GM23248 (cell line): ENCODE measurements around the gene DNAJB4. TPM values are rescaled to one million over a fixed set of nuclear protein-coding genes. Genes with fewer than 3 reads are reported as not detected.

ENCODE experiments used
- DNase-seq: peaks from one replicate; pipeline ENCODE4 v3.0.0-alpha.2; 2015
- H2AFZ ChIP-seq: fragments of 200-600 bp; sonication (generic); 2 replicates; pipeline ENCODE4 v1.6.1; 2016; ENCODE audit warnings: antibody characterized with exemption
- H3F3A ChIP-seq: fragments of 200-600 bp; sonication (generic); 2 replicates; pipeline ENCODE4 v1.6.1; 2016; ENCODE audit warnings: mild to moderate bottlenecking, antibody characterized with exemption, mixed run types; ENCODE audit not compliant: insufficient read depth
- H3K27ac ChIP-seq: fragments of 200-600 bp; sonication (generic); 2 replicates; pipeline ENCODE4 v1.5.1; 2016; ENCODE audit warnings: mild to moderate bottlenecking
- H3K27me3 ChIP-seq: fragments of 200-600 bp; sonication (generic); replicated peaks from 2 replicates; pipeline ENCODE4 v1.6.1; 2016; ENCODE audit warnings: mild to moderate bottlenecking; ENCODE audit not compliant: insufficient read depth
- H3K36me3 ChIP-seq: fragments of 200-600 bp; sonication (generic); 2 replicates; pipeline ENCODE4 v1.6.1; 2016; ENCODE audit warnings: low read depth, mild to moderate bottlenecking
- H3K4me1 ChIP-seq: fragments of 200-600 bp; sonication (generic); 2 replicates; pipeline ENCODE4 v1.6.1; 2016; ENCODE audit warnings: mild to moderate bottlenecking; ENCODE audit not compliant: insufficient read depth
- H3K4me2 ChIP-seq: fragments of 200-600 bp; sonication (generic); one replicate; pipeline ENCODE4 v1.6.1; 2016; ENCODE audit warnings: mild to moderate bottlenecking; ENCODE audit not compliant: unreplicated experiment
- H3K4me3 ChIP-seq: fragments of 200-600 bp; sonication (generic); 2 replicates; pipeline ENCODE4 v1.5.1; 2016; ENCODE audit warnings: mild to moderate bottlenecking
- H3K79me2 ChIP-seq: fragments of 200-600 bp; sonication (generic); 2 replicates; pipeline ENCODE4 v1.6.1; 2016; ENCODE audit warnings: mild to moderate bottlenecking; ENCODE audit not compliant: insufficient read depth
- H3K9ac ChIP-seq: fragments of 200-600 bp; sonication (generic); 2 replicates; pipeline ENCODE4 v1.6.1; 2016; ENCODE audit warnings: mild to moderate bottlenecking
- H3K9me2 ChIP-seq: fragments of 200-600 bp; sonication (generic); 2 replicates; pipeline ENCODE4 v1.6.1; 2016; ENCODE audit warnings: mixed run types, mild to moderate bottlenecking, moderate library complexity; ENCODE audit not compliant: insufficient read depth
- H3K9me3 ChIP-seq: fragments of 200-600 bp; sonication (generic); one replicate; pipeline ENCODE4 v1.6.1; 2017; ENCODE audit warnings: low read depth
- H4K20me1 ChIP-seq: fragments of 200-600 bp; sonication (generic); 2 replicates; pipeline ENCODE4 v1.6.0; 2016; ENCODE audit not compliant: insufficient read depth
- EZH2 ChIP-seq: fragments of 200-600 bp; sonication (generic); IDR thresholded peaks from 2 replicates; pipeline ENCODE4 v1.6.1; 2018; ENCODE audit warnings: antibody characterized with exemption, mild to moderate bottlenecking; ENCODE audit not compliant: insufficient read depth, poor library complexity, severe bottlenecking
- EZH2phosphoT487 ChIP-seq: fragments of 200-600 bp; sonication (generic); IDR thresholded peaks from 2 replicates; pipeline ENCODE4 v1.6.1; 2018; ENCODE audit warnings: antibody characterized with exemption, moderate library complexity, mild to moderate bottlenecking, low read depth; ENCODE audit not compliant: insufficient read depth
- WGBS, 2 experiments: methylation state at CpG; one replicate each; pipeline ENCODE4 v1.1.6; 2015 to 2017; ENCODE audit warnings: low lambda C conversion rate in 2 of 2, low coverage in 1 of 2; ENCODE audit errors: missing lambda C conversion rate in 2 of 2; 5-methylcytosine and 5-hydroxymethylcytosine counted together
- in situ Hi-C: fragments of 300-500 bp; cut with MboI; formaldehyde crosslinking; loops from 2 replicates; pipeline ENCODE4 v1.15.0; 2020
- polyA plus RNA-seq: library from polyadenylated mRNA; unstranded; fragments of >200 nt; fragmentation: Nextera tagmentation; extraction: Ambion mirVana; gene quantifications from 2 replicates; pipeline ENCODE4 v1.2.1, GENCODE V29; 2016
- total RNA-seq: library from RNA; depleted of rRNA; stranded (reverse); fragments of >200 nt; shearing (Covaris generic); gene quantifications from 2 replicates; pipeline ENCODE4 v1.2.3, GENCODE V29; 2014

DNAJB4 gene
- total and polyA plus RNA-seq, 2 experiments from 2014 or later, result 125 to 147 TPM

- Histone ChIP-seq H4K20me1 (no peaks in the 10 kb centered on the region), H3K4me3 (no peak overlapping the region), H3K9me2 (0 out of 2 replicates have a peak, but pooled peaks cover 4% of the 10 kb centered on the region), H3K27me3 (no peaks in the 10 kb centered on the region), H3K4me1 (peaks cover 37% of the 10 kb centered on the region), H3K4me2 (peak overlapping the region; percentile 12), H3K9ac (no peak overlapping the region), H3K9me3 (no peaks in the 10 kb centered on the region), H3K79me2 (peaks cover 92% of the 10 kb centered on the region), H3K36me3 (0 out of 2 replicates have a peak, but pooled peaks cover under 1% of the 10 kb centered on the region), H2AFZ (no peak overlapping the region), H3F3A (0 out of 2 replicates have a peak, but pooled peaks cover 4% of the 10 kb centered on the region), H3K27ac (peak overlapping the region; percentile 23)
- in situ Hi-C loops, result no loop called here
- DNase-seq, result no peak
- TF ChIP-seq EZH2phosphoT487 (no peak), EZH2 (no peak)
Measured at GRCh38 chr1:77983997-77984355, 20.8 kb upstream of the DNAJB4 start.

GRCh38 chr1:77984629-77985028, 20.1 kb upstream of the DNAJB4 start:
- WGBS, 2 experiments, result 97 to 99% methylated on average over 4 of the region's 4 CpGs

GRCh38 chr1:77986810-77987209, 17.9 kb upstream of the DNAJB4 start:
- in situ Hi-C loops, result no loop called here

More at GRCh38 chr1:77984629-77985028, 20.1 kb upstream of the DNAJB4 start:
- in situ Hi-C loops, result no loop called here
- no peak overlapping the region for H3K9ac ChIP-seq
- H3K27ac ChIP-seq, result peak overlapping the region; percentile 23
- peaks cover 8% of the 10 kb centered on the region; the same call in 1 of the 2 replicates for H3F3A ChIP-seq
- H3K9me2 ChIP-seq, result 0 out of 2 replicates have a peak, but pooled peaks cover 4% of the 10 kb centered on the region
- 0 out of 2 replicates have a peak, but pooled peaks cover 4% of the 10 kb centered on the region for H3K36me3 ChIP-seq
- H3K9me3 ChIP-seq, result no peaks in the 10 kb centered on the region
- H3K79me2 ChIP-seq, result peaks cover 97% of the 10 kb centered on the region
- no peak for DNase-seq
- H3K4me3 ChIP-seq, result no peak overlapping the region
- H3K4me2 ChIP-seq, result peak overlapping the region; percentile 12
- H4K20me1 ChIP-seq, result no peaks in the 10 kb centered on the region
- H3K4me1 ChIP-seq, result peaks cover 37% of the 10 kb centered on the region
- no peaks in the 10 kb centered on the region for H3K27me3 ChIP-seq
- H2AFZ ChIP-seq, result no peak overlapping the region
- TF ChIP-seq EZH2phosphoT487 (no peak), EZH2 (no peak)

GRCh38 chr1:77987919-77988318, 16.8 kb upstream of the DNAJB4 start:
- Histone ChIP-seq H3K27me3 (no peaks in the 10 kb centered on the region), H3K27ac (no peak overlapping the region), H3K4me3 (no peak overlapping the region), H3K9me2 (0 out of 2 replicates have a peak, but pooled peaks cover 4% of the 10 kb centered on the region), H2AFZ (no peak overlapping the region), H3K9me3 (no peaks in the 10 kb centered on the region), H3F3A (peaks cover 14% of the 10 kb centered on the region; the same call in 1 of the 2 replicates), H3K4me1 (peaks cover 26% of the 10 kb centered on the region), H3K4me2 (no peak overlapping the region), H3K9ac (no peak overlapping the region), H3K36me3 (0 out of 2 replicates have a peak, but pooled peaks cover 6% of the 10 kb centered on the region), H4K20me1 (no peaks in the 10 kb centered on the region), H3K79me2 (peaks cover 95% of the 10 kb centered on the region)
- 70 to 77% methylated on average over 2 of the region's 2 CpGs for WGBS, 2 experiments
- DNase-seq, result no peak
- TF ChIP-seq EZH2phosphoT487, result no peak
- no peak for TF ChIP-seq EZH2
- in situ Hi-C loops, result no loop called here

More at GRCh38 chr1:77986810-77987209, 17.9 kb upstream of the DNAJB4 start:
- H3F3A ChIP-seq, result peaks cover 14% of the 10 kb centered on the region; the same call in 1 of the 2 replicates
- no peak overlapping the region for H3K27ac ChIP-seq
- H3K4me2 ChIP-seq, result no peak overlapping the region
- no peak for TF ChIP-seq EZH2
- no peak overlapping the region for H2AFZ ChIP-seq
- peaks cover 97% of the 10 kb centered on the region for H3K79me2 ChIP-seq
- no peaks in the 10 kb centered on the region for H3K9me3 ChIP-seq
- H3K27me3 ChIP-seq, result no peaks in the 10 kb centered on the region
- H3K4me3 ChIP-seq, result no peak overlapping the region
- 0 out of 2 replicates have a peak, but pooled peaks cover 4% of the 10 kb centered on the region for H3K9me2 ChIP-seq
- 0 out of 2 replicates have a peak, but pooled peaks cover 4% of the 10 kb centered on the region for H3K36me3 ChIP-seq
- no peak overlapping the region for H3K9ac ChIP-seq
- H3K4me1 ChIP-seq, result peaks cover 26% of the 10 kb centered on the region
- no peak for DNase-seq
- no peaks in the 10 kb centered on the region for H4K20me1 ChIP-seq

- no peak overlapping the region for H3K4me3 ChIP-seq
- 0 out of 2 replicates have a peak, but pooled peaks cover 10% of the 10 kb centered on the region for H3K36me3 ChIP-seq
- no peak overlapping the region for H2AFZ ChIP-seq
- DNase-seq, result no peak
- TF ChIP-seq EZH2phosphoT487, result no peak
- peaks cover 17% of the 10 kb centered on the region for H3K4me1 ChIP-seq
- H3K9me3 ChIP-seq, result no peaks in the 10 kb centered on the region
- H3K27me3 ChIP-seq, result no peaks in the 10 kb centered on the region
- 94 to 100% methylated on average over 2 of the region's 2 CpGs for WGBS, 2 experiments
- peaks cover 9% of the 10 kb centered on the region; the same call in 1 of the 2 replicates for H3F3A ChIP-seq
- H3K4me2 ChIP-seq, result no peak overlapping the region
- in situ Hi-C loops, result no loop called here
- H3K27ac ChIP-seq, result no peak overlapping the region
- no peak overlapping the region for H3K9ac ChIP-seq
- no peaks in the 10 kb centered on the region for H4K20me1 ChIP-seq
- peaks cover 98% of the 10 kb centered on the region for H3K79me2 ChIP-seq
- 0 out of 2 replicates have a peak, but pooled peaks cover 4% of the 10 kb centered on the region for H3K9me2 ChIP-seq
Measured at GRCh38 chr1:77989744-77990143, 15.0 kb upstream of the DNAJB4 start.
